ENCODE data around the gene ATG4B. TPM values are rescaled to one million over a fixed set of nuclear protein-coding genes. Genes with fewer than 3 reads are reported as not detected.

The ATG4B gene
- total and polyA plus RNA-seq, 2 of the 8 experiments (the other 6 are each of a cell fraction or from before 2014, with no cell fraction given): 103 to 155 TPM

DNA sequence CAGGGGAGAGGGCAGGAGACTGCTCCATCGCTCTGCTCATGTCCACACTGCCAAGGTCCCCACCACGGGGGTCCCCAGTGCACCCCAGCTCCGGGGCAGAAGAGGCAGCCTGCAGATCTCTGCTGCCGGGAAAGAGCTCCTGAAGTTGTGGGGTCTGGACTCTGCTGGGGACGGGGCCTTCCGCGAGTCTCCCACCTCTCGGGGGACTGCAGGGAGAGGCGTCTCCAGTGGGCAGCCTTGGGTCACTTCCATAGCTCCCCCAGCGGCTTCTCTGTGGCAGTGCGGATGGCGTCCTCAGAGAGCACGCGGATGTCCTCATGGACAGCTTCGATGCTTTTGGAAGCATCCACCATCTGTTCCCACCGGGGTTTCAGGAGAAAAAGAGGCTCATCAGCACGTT is 38.4 kb downstream of the ATG4B start:
- FAIRE-seq (no peak), DNase-seq (ENCODE audit: low read depth in 1 of 2, low spot score in 2 of 2) (no peak)
- 89% methylated on average over 16 of the region's 17 CpGs; no CpG with 5 or more reads in 1 of the 2 experiments for WGBS, 2 experiments (ENCODE audit: extremely low coverage in 1 of 2, insufficient coverage in 1 of 2, insufficient read length in 1 of 2, insufficient replicate concordance in 2 of 2, low coverage in 1 of 2, low lambda C conversion rate in 2 of 2, missing lambda C conversion rate in 1 of 2)
- Histone ChIP-seq H4K8ac (ENCODE audit: extremely low read depth, insufficient read depth, low read length) (0 out of 2 replicates have a peak overlapping the region, but pooled peaks have one; percentile 68), H3K9me3 (ENCODE audit: insufficient read depth in 2 of 2, low read depth in 1 of 2, low read length in 1 of 2) (no peaks in the 10 kb centered on the region), H2BK15ac (ENCODE audit: low read length) (no peak overlapping the region), H3K14ac (ENCODE audit: insufficient read length) (no peak overlapping the region), H3K4ac (replicated peaks; ENCODE audit: insufficient read length, low read depth, low read length) (no peak overlapping the region), H2AK5ac (ENCODE audit: low read depth, low read length) (no peak overlapping the region), H4K5ac (ENCODE audit: insufficient read length, low read depth, low read length) (no peak overlapping the region), H2BK12ac (ENCODE audit: low read depth, low read length) (no peak overlapping the region), H2BK20ac (ENCODE audit: low read length) (no peak overlapping the region), H2BK5ac (ENCODE audit: low read depth, low read length) (no peak overlapping the region), H3K4me2 (ENCODE audit: insufficient read depth in 1 of 2, low read depth in 2 of 2, low read length in 2 of 2) (no peak overlapping the region), H4K91ac (replicated peaks; ENCODE audit: insufficient read length, low read length) (no peak overlapping the region), H3K27me3 (replicated peaks in 1 of 4; ENCODE audit: control insufficient read depth in 3 of 4, extremely low read depth in 1 of 4, insufficient read depth in 3 of 4, low read length in 3 of 4) (no peaks in the 10 kb centered on the region), H3K23ac (ENCODE audit: insufficient read length) (no peak overlapping the region), H3K56ac (replicated peaks; ENCODE audit: insufficient read length, low read depth, low read length) (no peak overlapping the region), H4K20me1 (replicated peaks in 1 of 2; ENCODE audit: control insufficient read depth in 1 of 2, insufficient read depth in 2 of 2, low read length in 2 of 2) (peaks cover 5 to 19% of the 10 kb centered on the region in 2 experiments), H3K4me1 (replicated peaks in 1 of 4; ENCODE audit: control insufficient read depth in 3 of 4, insufficient read depth in 4 of 4, low read length in 3 of 4) (no peaks in the 10 kb centered on the region), H3K23me2 (ENCODE audit: low read depth, low read length) (no peaks in the 10 kb centered on the region), H3K36me3 (ENCODE audit: control insufficient read depth in 2 of 4, insufficient read depth in 4 of 4, low read length in 3 of 4) (peaks cover 15 to 40% (median 29%) of the 10 kb centered on the region in 4 experiments; a peak in 7 of 8 replicates), H3K18ac (ENCODE audit: extremely low read depth, low read length) (no peak overlapping the region), H3K9ac (replicated peaks in 1 of 4; ENCODE audit: extremely low read depth in 1 of 4, low read depth in 3 of 4, low read length in 3 of 4) (no peak overlapping the region), H3K27ac (ENCODE audit: low read depth, low read length) (no peak overlapping the region), H2BK120ac (replicated peaks; ENCODE audit: low read depth, low read length) (no peak overlapping the region), H3K4me3 (ENCODE audit: extremely low read depth in 1 of 4, insufficient read depth in 2 of 4, low read depth in 3 of 4, low read length in 4 of 4) (no peak overlapping the region), H3K79me1 (ENCODE audit: low read depth, low read length) (no peaks in the 10 kb centered on the region; the same call in 1 of the 2 replicates), H2AFZ (ENCODE audit: low read length) (no peak overlapping the region), H3K79me2 (ENCODE audit: control insufficient read depth in 1 of 2, insufficient read depth in 2 of 2, low read length in 2 of 2) (no peaks in the 10 kb centered on the region)
- ChIA-PET POLR2A (ENCODE audit: partially characterized antibody) (interaction anchor here (0.6 to 20.2 kb wide), 8 partner anchors 10 to 201 kb away, joined by 3 to 265 read pairs (median 4); partner anchors contain the start of genes DTYMK and ING5), CTCF (ENCODE audit: partially characterized antibody) (interaction anchor here (0.5 to 1.6 kb wide), 10 partner anchors 9 to 416 kb away, joined by 3 to 6 read pairs (median 4); partner anchors contain the start of gene DTYMK)
- no peak for TF ChIP-seq CREB1 (IDR thresholded peaks at IDR 0.05)
- TF ChIP-seq SIN3A (conservative IDR thresholded peaks at IDR 0.05 in 1 of 2, IDR thresholded peaks at IDR 0.05 in 1 of 2; ENCODE audit: low read depth in 1 of 2, low read length in 2 of 2): no peak
- no peak for TF ChIP-seq SP2 (IDR thresholded peaks at IDR 0.05; ENCODE audit: low read length)
- TF ChIP-seq EZH2 (IDR thresholded peaks at IDR 0.05; ENCODE audit: low read depth, low read length, severe bottlenecking): no peak
- TF ChIP-seq POLR2A (IDR thresholded peaks at IDR 0.05; ENCODE audit: control extremely low read depth in 1 of 2, low read depth in 2 of 2, low read length in 2 of 2): 0 out of 3 replicates have a peak, but pooled peaks of 1 of the 2 experiments have one; percentile 37
- TF ChIP-seq CHD1 (IDR thresholded peaks at IDR 0.05; ENCODE audit: low read depth, low read length): no peak

Data from H1 (cell line).